GM13977 (cell line): ENCODE measurements around the gene SDHAF3.
A peak's percentile ranks its signal among the peaks of the same experiment; 100 is the strongest.

Source experiments
- DNase-seq: peaks from one replicate; pipeline ENCODE4 v3.0.0; 2012; ENCODE audit warnings: low spot score
- CTCF ChIP-seq: IDR thresholded peaks from 2 replicates; pipeline ENCODE4 v1.5.1; 2012; ENCODE audit warnings: mild to moderate bottlenecking, control low read depth; ENCODE audit not compliant: insufficient read depth; ENCODE audit errors: extremely low read depth, missing control alignments
- in situ Hi-C: fragments of 300-500 bp; cut with MboI; formaldehyde crosslinking; loops from one replicate; pipeline ENCODE4 v1.12.0; 2022; ENCODE audit warnings: low sequenced_read_pairs, low pct_unique_long_range_greater_than_20kb, mixed read lengths, inconsistent platforms; ENCODE audit not compliant: unreplicated experiment

The SDHAF3 gene

GRCh38 chr7:97104719-97105238 is 12.7 kb upstream of the SDHAF3 start:
- in situ Hi-C loops: loop anchor here (25.0 kb wide), 1 partner anchor 733 kb away; no protein-coding TSS in a partner anchor
- TF ChIP-seq CTCF: peak; percentile 85
- peak; percentile 67 for DNase-seq

- in situ Hi-C loops: loop anchor here (25.0 kb wide), 1 partner anchor 730 kb away; no protein-coding TSS in a partner anchor
- DNase-seq: no peak
- TF ChIP-seq CTCF: no peak
Observed at GRCh38 chr7:97107192-97107800, 10.2 kb upstream of the SDHAF3 start.

- no peak for DNase-seq
- TF ChIP-seq CTCF: no peak
- in situ Hi-C loops: loop anchor here (25.0 kb wide), 1 partner anchor 721 kb away; no protein-coding TSS in a partner anchor
Observed at GRCh38 chr7:97116308-97116707, 1.2 kb upstream of the SDHAF3 start.

- in situ Hi-C loops: loop anchor here (25.0 kb wide), 1 partner anchor 720 kb away; no protein-coding TSS in a partner anchor
- no peak for DNase-seq
- TF ChIP-seq CTCF: no peak
Observed at GRCh38 chr7:97117035-97117371, 495 bp upstream of the SDHAF3 start.

GRCh38 chr7:97118306-97118917 is 914 bp downstream of the SDHAF3 start:
- TF ChIP-seq CTCF: no peak
- DNase-seq: no peak
- in situ Hi-C loops: loop anchor here (25.0 kb wide), 1 partner anchor 719 kb away; no protein-coding TSS in a partner anchor

- no peak for TF ChIP-seq CTCF
- DNase-seq: no peak
- in situ Hi-C loops: loop anchor here (25.0 kb wide), 1 partner anchor 718 kb away; no protein-coding TSS in a partner anchor
Observed at GRCh38 chr7:97119747-97120146, 2.2 kb downstream of the SDHAF3 start.
